ENCODE results near the gene IFNL1.
"Not testable (repeated sequence)": the region's sequence is repeated elsewhere in the genome, so short reads cannot be mapped to it uniquely, and the experiment has no call there.

IFNL1 gene

GRCh38 chr19:39332293-39332692 is 36.1 kb downstream of the IFNL1 start:
- H4K20me1 ChIP-seq (ENCODE audit: control insufficient read depth, insufficient read depth, low read depth, low read length): no peaks in the 10 kb centered on the region
- no peak for TF ChIP-seq CTCF (IDR thresholded peaks at IDR 0.05; ENCODE audit: low read depth, low read length, poor library complexity, severe bottlenecking)
- peaks cover 26% of the 10 kb centered on the region for H3K4me1 ChIP-seq (ENCODE audit: control insufficient read depth, low read length)
- peaks cover 17% of the 10 kb centered on the region for H3K36me3 ChIP-seq (ENCODE audit: control insufficient read depth, low read length)
- H3K27me3 ChIP-seq (ENCODE audit: control insufficient read depth, low read length): no peaks in the 10 kb centered on the region
- peaks cover 22% of the 10 kb centered on the region for H3K79me2 ChIP-seq (ENCODE audit: control insufficient read depth, low read length)
- no peaks in the 10 kb centered on the region for H3K9me2 ChIP-seq (replicated peaks; ENCODE audit: control insufficient read depth, low read length)
- H3K9me3 ChIP-seq (ENCODE audit: control insufficient read depth, insufficient read depth, low read length): no peaks in the 10 kb centered on the region
- no peak overlapping the region for H3K27ac ChIP-seq (ENCODE audit: low read depth, low read length)
- H3K4me2 ChIP-seq (ENCODE audit: low read length): no peak overlapping the region
- H3F3A ChIP-seq (ENCODE audit: control insufficient read depth, insufficient read depth): peaks cover 8% of the 10 kb centered on the region; the same call in 1 of the 2 replicates
- H3K4me3 ChIP-seq (ENCODE audit: low read length): no peak overlapping the region

DNA sequence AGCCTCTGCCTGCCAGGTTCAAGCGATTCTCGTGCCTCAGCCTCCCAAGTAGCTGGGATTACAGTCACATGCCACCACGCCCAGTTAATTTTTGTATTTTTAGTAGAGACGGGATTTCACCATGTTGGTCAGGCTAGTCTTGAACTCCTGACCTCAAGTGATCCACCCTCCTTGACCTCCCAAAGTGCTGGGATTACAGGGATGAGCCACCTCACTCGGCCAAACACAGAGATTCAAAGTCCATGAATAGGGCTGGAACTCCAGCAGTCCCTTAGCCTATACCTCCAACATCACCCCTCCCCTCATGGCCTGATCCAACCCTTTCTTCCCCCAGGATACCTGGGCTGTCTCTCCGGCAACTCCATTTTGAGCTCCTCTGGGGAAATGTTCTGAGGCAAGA is 36.5 kb downstream of the IFNL1 start:
- H3K4me1 ChIP-seq (ENCODE audit: control insufficient read depth, low read length): peaks cover 30% of the 10 kb centered on the region

DNA sequence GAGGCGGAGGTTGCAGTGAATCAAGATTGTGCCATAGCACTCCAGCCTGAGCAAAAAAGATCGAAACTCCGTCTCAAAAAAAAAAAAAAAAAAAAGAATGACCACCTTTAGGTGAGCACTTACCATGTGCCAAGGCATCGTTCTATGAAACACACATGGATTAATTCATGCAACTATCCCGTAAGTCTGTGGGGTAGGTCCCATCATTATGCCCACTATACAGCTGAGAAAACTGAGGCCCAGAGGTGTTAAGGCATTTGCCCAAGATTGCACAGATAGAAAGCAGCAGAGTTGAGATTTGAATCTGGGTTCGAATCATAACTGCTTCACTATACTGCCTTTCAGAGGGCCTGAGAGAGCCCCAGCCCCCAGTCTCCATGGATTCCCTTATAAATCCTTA is 37.3 kb downstream of the IFNL1 start:
- Histone ChIP-seq H3K9me3 (ENCODE audit: control insufficient read depth, insufficient read depth, low read length) (no peaks in the 10 kb centered on the region), H3K4me1 (ENCODE audit: control insufficient read depth, low read length) (peaks cover 37% of the 10 kb centered on the region), H3K4me2 (ENCODE audit: low read length) (no peak overlapping the region)

More for the DNA sequence above, 36.5 kb downstream of the IFNL1 start:
- not testable (repeated sequence) for H4K20me1 ChIP-seq (ENCODE audit: control insufficient read depth, insufficient read depth, low read depth, low read length); H3K27ac ChIP-seq (ENCODE audit: low read depth, low read length); H3K4me2 ChIP-seq (ENCODE audit: low read length); H3K9me2 ChIP-seq (replicated peaks; ENCODE audit: control insufficient read depth, low read length); H3K27me3 ChIP-seq (ENCODE audit: control insufficient read depth, low read length); H3K9me3 ChIP-seq (ENCODE audit: control insufficient read depth, insufficient read depth, low read length); H3K4me3 ChIP-seq (ENCODE audit: low read length)
- peaks cover 22% of the 10 kb centered on the region for H3K79me2 ChIP-seq (ENCODE audit: control insufficient read depth, low read length)
- H3F3A ChIP-seq (ENCODE audit: control insufficient read depth, insufficient read depth): peaks cover 12% of the 10 kb centered on the region; the same call in 1 of the 2 replicates
- peaks cover 13% of the 10 kb centered on the region for H3K36me3 ChIP-seq (ENCODE audit: control insufficient read depth, low read length)

GRCh38 chr19:39334444-39334976 is 38.3 kb downstream of the IFNL1 start:
- Histone ChIP-seq H3K4me1 (ENCODE audit: control insufficient read depth, low read length) (peaks cover 37% of the 10 kb centered on the region), H3K9me2 (replicated peaks; ENCODE audit: control insufficient read depth, low read length) (no peaks in the 10 kb centered on the region), H3K4me3 (ENCODE audit: low read length) (peak overlapping the region; percentile 90), H3F3A (ENCODE audit: control insufficient read depth, insufficient read depth) (peaks cover 12% of the 10 kb centered on the region; the same call in 1 of the 2 replicates), H3K4me2 (ENCODE audit: low read length) (peak overlapping the region; percentile 88), H3K36me3 (ENCODE audit: control insufficient read depth, low read length) (peaks cover 5% of the 10 kb centered on the region), H3K79me2 (ENCODE audit: control insufficient read depth, low read length) (peaks cover 22% of the 10 kb centered on the region), H3K27me3 (ENCODE audit: control insufficient read depth, low read length) (no peaks in the 10 kb centered on the region), H4K20me1 (ENCODE audit: control insufficient read depth, insufficient read depth, low read depth, low read length) (no peaks in the 10 kb centered on the region), H3K27ac (ENCODE audit: low read depth, low read length) (peak overlapping the region; percentile 80; the same call in 1 of the 2 replicates), H3K9me3 (ENCODE audit: control insufficient read depth, insufficient read depth, low read length) (no peaks in the 10 kb centered on the region)
- TF ChIP-seq EZH2phosphoT487 (IDR thresholded peaks at IDR 0.05; ENCODE audit: borderline replicate concordance, low read length) (no peak), CTCF (IDR thresholded peaks at IDR 0.05; ENCODE audit: low read depth, low read length, poor library complexity, severe bottlenecking) (no peak)

More for the DNA sequence above, 37.3 kb downstream of the IFNL1 start:
- TF ChIP-seq CTCF (IDR thresholded peaks at IDR 0.05; ENCODE audit: low read depth, low read length, poor library complexity, severe bottlenecking) (no peak), EZH2phosphoT487 (IDR thresholded peaks at IDR 0.05; ENCODE audit: borderline replicate concordance, low read length) (no peak)
- Histone ChIP-seq H3F3A (ENCODE audit: control insufficient read depth, insufficient read depth) (peaks cover 12% of the 10 kb centered on the region; the same call in 1 of the 2 replicates), H3K4me3 (ENCODE audit: low read length) (no peak overlapping the region), H3K36me3 (ENCODE audit: control insufficient read depth, low read length) (peaks cover 8% of the 10 kb centered on the region), H3K79me2 (ENCODE audit: control insufficient read depth, low read length) (peaks cover 22% of the 10 kb centered on the region), H3K27me3 (ENCODE audit: control insufficient read depth, low read length) (no peaks in the 10 kb centered on the region), H4K20me1 (ENCODE audit: control insufficient read depth, insufficient read depth, low read depth, low read length) (no peaks in the 10 kb centered on the region), H3K9me2 (replicated peaks; ENCODE audit: control insufficient read depth, low read length) (no peaks in the 10 kb centered on the region), H3K27ac (ENCODE audit: low read depth, low read length) (no peak overlapping the region)

Measured in DOHH2 (cell line).